ENCODE measurements around the gene C3orf18.

Gene C3orf18

DNA sequence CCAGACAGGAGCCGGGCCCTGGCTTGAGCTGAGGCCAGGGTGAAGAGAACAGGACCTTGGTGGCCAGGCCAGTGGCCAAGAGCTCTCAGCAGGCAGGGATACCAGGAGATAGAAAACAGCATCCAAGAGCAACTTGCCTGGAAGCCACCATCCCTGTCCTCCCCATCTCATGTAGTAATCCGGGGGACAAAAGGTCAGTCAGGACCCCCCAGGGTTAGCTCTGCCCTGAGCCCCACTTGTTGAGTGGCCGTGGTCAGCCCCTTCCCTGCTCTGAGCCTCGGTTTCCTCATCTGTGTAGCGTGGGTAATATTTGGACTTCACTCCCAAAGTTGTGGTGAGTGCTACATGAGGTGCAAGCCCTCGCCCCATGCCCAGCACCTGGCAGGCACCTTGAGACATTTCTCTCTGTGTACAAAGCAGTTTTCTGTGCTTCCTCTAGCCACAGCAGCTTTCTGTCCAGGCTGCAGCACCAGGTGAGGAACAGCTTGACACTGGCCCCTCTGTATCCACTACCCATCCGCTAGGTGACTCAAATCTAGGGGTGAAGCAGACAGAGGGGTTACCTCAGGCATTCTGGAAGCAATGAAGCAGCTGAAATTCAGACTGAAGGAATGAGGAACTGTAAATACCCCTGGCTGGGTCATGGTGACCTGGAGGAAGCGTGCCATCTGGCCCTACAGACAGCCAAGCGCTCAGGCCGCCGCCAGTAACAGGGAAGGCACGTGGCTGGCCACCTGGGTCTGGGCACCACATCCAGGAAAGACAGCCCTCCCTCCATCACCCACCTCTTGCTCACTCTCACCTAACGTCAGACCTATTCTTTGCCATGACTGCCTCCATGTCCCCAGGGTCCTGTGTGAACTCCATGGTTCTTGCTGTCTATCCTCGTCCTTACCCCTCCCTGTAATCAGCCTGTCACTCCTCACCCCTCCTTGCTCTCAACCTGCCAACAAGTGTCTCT lies 37.4 kb upstream of the C3orf18 start:
- no peak for DNase-seq (ENCODE audit: extremely low spot score)
- CTCF ChIA-PET: interaction anchor here (1.5 kb wide), 1 partner anchor 9 kb away, joined by 3 read pairs; no protein-coding TSS in a partner anchor
- POLR2A ChIA-PET: no interaction called here
- no peak for TF ChIP-seq FOXK2 (IDR thresholded peaks at IDR 0.05)
- TF ChIP-seq BHLHE40 (IDR thresholded peaks at IDR 0.05; ENCODE audit: borderline replicate concordance): no peak
- TF ChIP-seq ZNF384 (IDR thresholded peaks at IDR 0.05): no peak
- TF ChIP-seq FOXA1 (IDR thresholded peaks at IDR 0.05): no peak
- no peak for TF ChIP-seq CTBP1 (IDR thresholded peaks at IDR 0.05; ENCODE audit: borderline replicate concordance)
- no peak for TF ChIP-seq TARDBP (IDR thresholded peaks at IDR 0.05)
- no peak for TF ChIP-seq HDGF (IDR thresholded peaks at IDR 0.05; ENCODE audit: borderline replicate concordance)
- no peak for TF ChIP-seq SUZ12 (IDR thresholded peaks at IDR 0.05)
- no peak for TF ChIP-seq L3MBTL2 (conservative IDR thresholded peaks at IDR 0.05)
- TF ChIP-seq LEF1 (IDR thresholded peaks at IDR 0.05; ENCODE audit: borderline replicate concordance): no peak
- no peak for TF ChIP-seq SP1 (IDR thresholded peaks at IDR 0.05)

DNA sequence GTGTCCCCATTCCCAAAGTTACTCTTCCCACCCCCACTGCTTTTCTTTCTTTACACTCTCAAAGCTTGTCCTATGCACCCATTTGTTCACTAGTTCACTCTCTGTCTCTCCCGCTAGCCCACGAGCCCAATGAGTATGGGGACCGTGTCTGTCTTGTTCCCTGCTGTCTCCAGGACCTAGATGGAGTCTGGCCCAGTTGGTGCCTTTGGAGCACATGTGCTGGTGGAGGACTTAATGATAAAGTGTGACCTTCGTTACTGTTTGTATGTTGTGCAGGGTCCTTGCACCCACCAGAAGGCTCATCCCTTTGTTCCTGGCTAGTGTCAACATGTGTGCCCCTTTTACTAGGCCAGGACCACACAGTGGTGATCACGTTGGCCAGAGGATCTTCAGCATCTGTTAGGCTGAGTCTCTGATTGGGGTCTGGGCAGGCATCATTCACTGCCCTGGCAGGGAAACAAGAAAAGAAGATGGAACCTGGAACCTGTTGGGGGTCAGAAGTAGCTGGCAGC lies 36.6 kb upstream of the C3orf18 start:
- no peak for DNase-seq (ENCODE audit: extremely low spot score)
- POLR2A ChIA-PET: no interaction called here
- TF ChIP-seq SUZ12 (IDR thresholded peaks at IDR 0.05): no peak
- no peak for TF ChIP-seq LEF1 (IDR thresholded peaks at IDR 0.05; ENCODE audit: borderline replicate concordance)
- no peak for TF ChIP-seq HDGF (IDR thresholded peaks at IDR 0.05; ENCODE audit: borderline replicate concordance)
- no peak for TF ChIP-seq BHLHE40 (IDR thresholded peaks at IDR 0.05; ENCODE audit: borderline replicate concordance)
- TF ChIP-seq ARNT (IDR thresholded peaks at IDR 0.05): no peak
- no peak for TF ChIP-seq FOXK2 (IDR thresholded peaks at IDR 0.05)
- TF ChIP-seq CTBP1 (IDR thresholded peaks at IDR 0.05; ENCODE audit: borderline replicate concordance): no peak
- TF ChIP-seq FOXM1 (IDR thresholded peaks at IDR 0.05; ENCODE audit: borderline replicate concordance): no peak
- TF ChIP-seq SP1 (IDR thresholded peaks at IDR 0.05): no peak
- TF ChIP-seq ELF4 (IDR thresholded peaks at IDR 0.05): no peak
- TF ChIP-seq ZNF384 (IDR thresholded peaks at IDR 0.05): no peak
- TF ChIP-seq FOXA1 (IDR thresholded peaks at IDR 0.05): no peak
- no peak for TF ChIP-seq NFRKB (IDR thresholded peaks at IDR 0.05)
- no peak for TF ChIP-seq TARDBP (IDR thresholded peaks at IDR 0.05)
- no peak for TF ChIP-seq L3MBTL2 (conservative IDR thresholded peaks at IDR 0.05)
- TF ChIP-seq PKNOX1 (IDR thresholded peaks at IDR 0.05): no peak
- CTCF ChIA-PET: no interaction called here

- DNase-seq (ENCODE audit: extremely low spot score): no peak
- CTCF ChIA-PET: no interaction called here
- POLR2A ChIA-PET: no interaction called here
- no peak for TF ChIP-seq SP1 (IDR thresholded peaks at IDR 0.05)
- TF ChIP-seq ARNT (IDR thresholded peaks at IDR 0.05): no peak
- TF ChIP-seq LEF1 (IDR thresholded peaks at IDR 0.05; ENCODE audit: borderline replicate concordance): no peak
- no peak for TF ChIP-seq ZNF384 (IDR thresholded peaks at IDR 0.05)
- no peak for TF ChIP-seq ELF4 (IDR thresholded peaks at IDR 0.05)
- TF ChIP-seq FOXA1 (IDR thresholded peaks at IDR 0.05): no peak
- no peak for TF ChIP-seq NFRKB (IDR thresholded peaks at IDR 0.05)
- no peak for TF ChIP-seq FOXK2 (IDR thresholded peaks at IDR 0.05)
- TF ChIP-seq SUZ12 (IDR thresholded peaks at IDR 0.05): no peak
- no peak for TF ChIP-seq PKNOX1 (IDR thresholded peaks at IDR 0.05)
- no peak for TF ChIP-seq CTBP1 (IDR thresholded peaks at IDR 0.05; ENCODE audit: borderline replicate concordance)
- no peak for TF ChIP-seq BHLHE40 (IDR thresholded peaks at IDR 0.05; ENCODE audit: borderline replicate concordance)
- TF ChIP-seq HDGF (IDR thresholded peaks at IDR 0.05; ENCODE audit: borderline replicate concordance): no peak
- TF ChIP-seq TARDBP (IDR thresholded peaks at IDR 0.05): no peak
- TF ChIP-seq FOXM1 (IDR thresholded peaks at IDR 0.05; ENCODE audit: borderline replicate concordance): no peak
- TF ChIP-seq L3MBTL2 (conservative IDR thresholded peaks at IDR 0.05): no peak
These were observed 35.9 kb upstream of the C3orf18 start for GRCh38 chr3:50603261-50604109.

- POLR2A ChIA-PET: no interaction called here
- no peak for DNase-seq (ENCODE audit: extremely low spot score)
- no peak for TF ChIP-seq CTBP1 (IDR thresholded peaks at IDR 0.05; ENCODE audit: borderline replicate concordance)
- TF ChIP-seq PKNOX1 (IDR thresholded peaks at IDR 0.05): no peak
- TF ChIP-seq FOXK2 (IDR thresholded peaks at IDR 0.05): no peak
- TF ChIP-seq FOXA1 (IDR thresholded peaks at IDR 0.05): no peak
- no peak for TF ChIP-seq ZNF384 (IDR thresholded peaks at IDR 0.05)
- no peak for TF ChIP-seq HDGF (IDR thresholded peaks at IDR 0.05; ENCODE audit: borderline replicate concordance)
- no peak for TF ChIP-seq ELF4 (IDR thresholded peaks at IDR 0.05)
- TF ChIP-seq SP1 (IDR thresholded peaks at IDR 0.05): no peak
- CTCF ChIA-PET: no interaction called here
These were observed 35.1 kb upstream of the C3orf18 start for GRCh38 chr3:50602595-50603191.
